Measurements from ENCODE around the gene GGACT.

DNA sequence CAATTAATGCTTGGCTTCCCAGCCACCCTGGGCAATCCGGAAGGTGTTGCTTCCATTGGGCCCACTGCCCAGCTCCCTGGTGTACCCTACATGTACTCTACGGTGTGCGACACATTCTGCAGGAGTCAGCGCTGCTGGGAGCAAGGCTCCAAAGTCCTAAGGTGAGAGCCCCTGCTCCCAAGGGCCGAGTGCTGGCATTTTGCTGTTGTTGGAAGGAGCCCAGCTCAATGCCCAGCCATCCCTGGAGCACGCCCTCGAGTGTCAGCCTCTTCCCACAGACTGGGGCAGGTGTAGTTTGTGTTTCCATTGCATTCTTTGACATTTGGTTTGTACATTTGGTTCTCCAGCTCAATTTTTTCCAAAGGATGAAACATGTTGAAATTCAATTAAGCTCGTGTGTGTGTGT, 64.6 kb downstream of the GGACT start:
- TF ChIP-seq CTCF (IDR thresholded peaks at IDR 0.05; ENCODE audit: borderline replicate concordance, extremely low read depth, low read length, poor library complexity, severe bottlenecking) = no peak
- TF ChIP-seq EZH2 (IDR thresholded peaks at IDR 0.05; ENCODE audit: borderline replicate concordance, low read depth, low read length, severe bottlenecking) = no peak
